ENCODE measurements around the gene GABPB1. TPM values are rescaled to one million over a fixed set of nuclear protein-coding genes. Genes with fewer than 3 reads are reported as not detected.

GABPB1 gene
- total RNA-seq, 1 experiment from 2014 or later, result 45.0 TPM

GRCh38 chr15:50244959-50245624 lies 109.9 kb downstream of the GABPB1 start:
- DNase-seq, result no peak
- Histone ChIP-seq H3K79me2 (ENCODE audit: insufficient read depth, low read length) (no peaks in the 10 kb centered on the region), H2BK120ac (ENCODE audit: low read depth, low read length, poor library complexity, severe bottlenecking) (no peak overlapping the region), H3K18ac (ENCODE audit: insufficient read length, low read depth, low read length) (no peak overlapping the region), H2BK15ac (ENCODE audit: low read depth, low read length) (no peak overlapping the region), H3K56ac (ENCODE audit: insufficient read length, low read depth, low read length) (no peak overlapping the region), H4K20me1 (ENCODE audit: control insufficient read depth, insufficient read depth, insufficient read length) (no peaks in the 10 kb centered on the region), H4K91ac (ENCODE audit: insufficient read length, low read depth, low read length) (no peak overlapping the region), H3K79me1 (ENCODE audit: insufficient read depth, low read depth, low read length, poor library complexity, severe bottlenecking) (no peaks in the 10 kb centered on the region), H4K5ac (ENCODE audit: insufficient read length, low read depth, low read length) (no peak overlapping the region), H3K4ac (ENCODE audit: low read depth, low read length) (no peak overlapping the region), H4K8ac (replicated peaks; ENCODE audit: insufficient read length, low read depth, low read length) (no peak overlapping the region), H3K23ac (ENCODE audit: insufficient read length, low read depth, low read length) (no peak overlapping the region), H2AFZ (ENCODE audit: low read length) (no peak overlapping the region), H2AK5ac (ENCODE audit: insufficient read length, low read length) (no peak overlapping the region), H2BK12ac (ENCODE audit: insufficient read length, low read depth, low read length) (no peak overlapping the region), H3K9me3 (ENCODE audit: control insufficient read depth, low read depth, low read length) (no peaks in the 10 kb centered on the region), H3K23me2 (ENCODE audit: insufficient read length, low read depth, low read length, poor library complexity, severe bottlenecking) (no peaks in the 10 kb centered on the region), H3T11ph (ENCODE audit: low read length) (no peak overlapping the region), H3K27me3 (ENCODE audit: insufficient read depth, low read length) (no peaks in the 10 kb centered on the region), H2BK20ac (ENCODE audit: low read depth, low read length, poor library complexity, severe bottlenecking) (no peak overlapping the region), H3K9ac (ENCODE audit: extremely low read depth, insufficient read length, low read length) (no peak overlapping the region), H3K4me1 (ENCODE audit: insufficient read depth, low read length) (no peaks in the 10 kb centered on the region), H2BK5ac (ENCODE audit: insufficient read length, low read length) (no peak overlapping the region), H3K4me2 (ENCODE audit: insufficient read depth, insufficient read length, low read length) (no peak overlapping the region), H3K14ac (ENCODE audit: insufficient read depth, low read length) (no peak overlapping the region), H3K27ac (ENCODE audit: insufficient read length, low read depth, low read length) (no peak overlapping the region)
- Mint-ChIP-seq H3K27ac (no peak overlapping the region), H3K36me3 (ENCODE audit: insufficient read depth in 1 of 3, low read depth in 3 of 3) (no peaks in the 10 kb centered on the region), H3K9me3 (no peaks in the 10 kb centered on the region), H3K4me3 (no peak overlapping the region), H3K27me3 (ENCODE audit: low read depth) (no peaks in the 10 kb centered on the region), H3K4me1 (peaks cover 3 to 4% of the 10 kb centered on the region in 2 experiments; a peak in 3 of 4 replicates)
- no CpG with 5 or more reads among the region's 2 CpGs for WGBS (ENCODE audit: extremely low coverage, insufficient read length, low lambda C conversion rate)
- no peak for TF ChIP-seq CTCF (conservative IDR thresholded peaks at IDR 0.05)
